Measurements from ENCODE around the gene LIX1.

GRCh38 chr5:97135868-97136267 lies 6.5 kb downstream of the LIX1 start:
- TF ChIP-seq POLR2AphosphoS5 (IDR thresholded peaks at IDR 0.05; ENCODE audit: low read depth, low read length) (no peak), TAF1 (IDR thresholded peaks at IDR 0.05; ENCODE audit: borderline replicate concordance, low read depth, low read length) (no peak)

Data from GM12892 (cell line).